WTC11 (cell line): ENCODE results near the gene WBP4.

Source experiments
- ATF3 ChIP-seq: sonication (generic); formaldehyde crosslinking; conservative IDR thresholded peaks from 2 replicates; pipeline ENCODE4 v1.8.1; 2022; ENCODE audit warnings: mild to moderate bottlenecking, missing genetic modification reagents
- CTCF ChIP-seq: fragments of 200-600 bp; IDR thresholded peaks from 2 replicates; pipeline ENCODE4 v1.8.0; 2022; ENCODE audit warnings: antibody characterized with exemption
- E2F5 ChIP-seq: sonication (generic); formaldehyde crosslinking; IDR thresholded peaks from 2 replicates; pipeline ENCODE4 v1.8.1; 2022; ENCODE audit warnings: mild to moderate bottlenecking, moderate library complexity, missing genetic modification reagents
- PRDM15 ChIP-seq: sonication (generic); formaldehyde crosslinking; IDR thresholded peaks from 2 replicates; pipeline ENCODE4 v1.8.0; 2022; ENCODE audit warnings: missing genetic modification reagents
- PRRX2 ChIP-seq: fragments of 250-450 bp; sonication (Bioruptor Pico); IDR thresholded peaks from 2 replicates; pipeline ENCODE4 v1.8.0; 2021; ENCODE audit warnings: mild to moderate bottlenecking
- USF1 ChIP-seq: sonication (generic); formaldehyde crosslinking; IDR thresholded peaks from 2 replicates; pipeline ENCODE4 v1.8.0; 2022; ENCODE audit warnings: mild to moderate bottlenecking, missing genetic modification reagents
- TF ChIP-seq, protein P1 (sequence below): sonication (generic); formaldehyde crosslinking; IDR thresholded peaks from 2 replicates; pipeline ENCODE4 v1.8.1; 2022; ENCODE audit warnings: missing genetic modification reagents, borderline replicate concordance

DNA sequence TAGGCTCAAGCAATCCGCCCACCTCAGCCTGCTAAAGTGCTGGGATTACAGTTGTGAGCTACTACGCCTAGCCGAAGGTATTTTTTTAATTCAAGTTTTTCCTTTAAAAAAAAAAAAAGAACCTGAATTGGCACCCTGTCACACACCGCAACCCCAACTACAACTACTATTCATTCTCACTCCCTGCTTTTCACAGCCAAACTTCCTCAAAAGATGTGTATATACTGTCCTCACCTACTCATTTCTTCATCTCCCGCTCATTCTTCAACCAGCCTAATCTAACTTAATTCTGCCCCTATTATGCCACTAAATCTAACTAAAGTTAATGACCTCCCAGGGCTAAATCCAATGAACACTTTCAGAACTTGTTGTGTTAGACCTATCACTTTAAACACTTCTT, 12.7 kb upstream of the WBP4 start:
- no peak for TF ChIP-seq CTCF
- TF ChIP-seq E2F5, result no peak
- TF ChIP-seq, protein P1, sequence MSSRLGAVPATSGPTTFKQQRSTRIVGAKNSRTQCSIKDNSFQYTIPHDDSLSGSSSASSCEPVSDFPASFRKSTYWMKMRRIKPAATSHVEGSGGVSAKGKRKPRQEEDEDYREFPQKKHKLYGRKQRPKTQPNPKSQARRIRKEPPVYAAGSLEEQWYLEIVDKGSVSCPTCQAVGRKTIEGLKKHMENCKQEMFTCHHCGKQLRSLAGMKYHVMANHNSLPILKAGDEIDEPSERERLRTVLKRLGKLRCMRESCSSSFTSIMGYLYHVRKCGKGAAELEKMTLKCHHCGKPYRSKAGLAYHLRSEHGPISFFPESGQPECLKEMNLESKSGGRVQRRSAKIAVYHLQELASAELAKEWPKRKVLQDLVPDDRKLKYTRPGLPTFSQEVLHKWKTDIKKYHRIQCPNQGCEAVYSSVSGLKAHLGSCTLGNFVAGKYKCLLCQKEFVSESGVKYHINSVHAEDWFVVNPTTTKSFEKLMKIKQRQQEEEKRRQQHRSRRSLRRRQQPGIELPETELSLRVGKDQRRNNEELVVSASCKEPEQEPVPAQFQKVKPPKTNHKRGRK, result no peak
- no peak for TF ChIP-seq USF1 (CRISPR knock-in tag)
- TF ChIP-seq PRRX2 (CRISPR knock-in tag), result no peak
- no peak for TF ChIP-seq ATF3 (CRISPR knock-in tag)
- TF ChIP-seq PRDM15 (CRISPR knock-in tag), result no peak
